OCI-LY1 (cell line): ENCODE data around the gene TNF.

Source experiments
- CTCF ChIP-seq: fragments of 200-600 bp; sonication (generic), shearing (Covaris generic); IDR thresholded peaks from 2 replicates; pipeline ENCODE4 v1.5.1; 2017; ENCODE audit warnings: mild to moderate bottlenecking, antibody characterized with exemption, low read length, moderate library complexity, mixed read lengths
- EZH2 ChIP-seq: fragments of 200-600 bp; sonication (generic), shearing (Covaris generic); IDR thresholded peaks from 2 replicates; pipeline ENCODE4 v1.8.0; 2017; ENCODE audit warnings: borderline replicate concordance, mixed run types, mild to moderate bottlenecking, antibody characterized with exemption, low read length, moderate library complexity, mixed read lengths

GRCh38 chr6:31575335-31575901 lies at the start of gene TNF:
- TF ChIP-seq CTCF, result no peak
- TF ChIP-seq EZH2, result no peak
